NCI-H187 treated with DMSO at 0.1 percent for 48 hours (cell line): ENCODE measurements around the gene OSBPL5.
A peak's percentile ranks its signal among the peaks of the same experiment; 100 is the strongest.

Source experiments
- DNase-seq: peaks from one replicate; lab custom pipeline; 2025; lab: John Stamatoyannopoulos, UW

The OSBPL5 gene

DNA sequence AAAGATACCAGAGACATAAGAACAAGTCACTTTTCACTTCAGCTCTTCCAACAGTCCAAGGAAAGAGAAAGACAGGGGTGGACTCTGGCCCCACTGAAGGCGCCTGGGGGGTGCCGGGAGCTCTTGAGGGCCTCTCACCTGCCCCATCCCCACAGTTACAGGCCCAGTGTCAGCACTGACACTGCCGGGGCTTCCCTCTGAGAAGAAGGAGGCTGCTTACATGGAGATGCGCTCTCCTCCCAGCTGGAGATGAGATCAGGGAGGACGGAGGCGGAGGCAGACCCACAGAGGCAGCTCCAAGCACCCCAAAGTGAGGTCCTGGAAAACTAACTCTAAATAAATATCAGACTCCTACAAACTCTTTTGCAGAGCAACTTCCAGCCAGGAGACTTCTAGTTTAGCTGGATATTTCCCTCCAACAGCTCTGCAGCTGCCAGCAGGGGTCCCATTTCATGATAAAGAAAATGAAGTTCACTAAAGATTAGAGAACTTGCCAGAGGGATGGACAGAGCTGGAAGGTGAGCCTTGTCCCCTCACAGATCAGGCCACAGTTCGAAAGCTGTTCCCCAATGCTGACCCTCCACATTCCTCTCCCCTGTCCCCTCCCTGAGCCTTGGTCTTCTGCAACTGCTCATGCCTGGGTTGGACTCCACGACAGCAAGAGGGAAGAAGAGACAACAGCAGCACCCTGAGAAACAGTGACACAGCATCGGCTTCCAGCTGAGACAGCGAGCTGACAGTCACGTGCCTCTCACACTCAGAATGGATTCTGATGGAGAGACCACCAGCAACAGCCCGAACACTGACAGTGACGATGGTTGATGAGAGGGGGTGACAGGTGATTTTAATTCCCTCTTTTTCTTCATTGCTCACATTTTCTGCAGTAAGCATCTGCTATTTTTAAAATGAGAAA lies 113.7 kb downstream of the OSBPL5 start:
- no peak for DNase-seq

DNA sequence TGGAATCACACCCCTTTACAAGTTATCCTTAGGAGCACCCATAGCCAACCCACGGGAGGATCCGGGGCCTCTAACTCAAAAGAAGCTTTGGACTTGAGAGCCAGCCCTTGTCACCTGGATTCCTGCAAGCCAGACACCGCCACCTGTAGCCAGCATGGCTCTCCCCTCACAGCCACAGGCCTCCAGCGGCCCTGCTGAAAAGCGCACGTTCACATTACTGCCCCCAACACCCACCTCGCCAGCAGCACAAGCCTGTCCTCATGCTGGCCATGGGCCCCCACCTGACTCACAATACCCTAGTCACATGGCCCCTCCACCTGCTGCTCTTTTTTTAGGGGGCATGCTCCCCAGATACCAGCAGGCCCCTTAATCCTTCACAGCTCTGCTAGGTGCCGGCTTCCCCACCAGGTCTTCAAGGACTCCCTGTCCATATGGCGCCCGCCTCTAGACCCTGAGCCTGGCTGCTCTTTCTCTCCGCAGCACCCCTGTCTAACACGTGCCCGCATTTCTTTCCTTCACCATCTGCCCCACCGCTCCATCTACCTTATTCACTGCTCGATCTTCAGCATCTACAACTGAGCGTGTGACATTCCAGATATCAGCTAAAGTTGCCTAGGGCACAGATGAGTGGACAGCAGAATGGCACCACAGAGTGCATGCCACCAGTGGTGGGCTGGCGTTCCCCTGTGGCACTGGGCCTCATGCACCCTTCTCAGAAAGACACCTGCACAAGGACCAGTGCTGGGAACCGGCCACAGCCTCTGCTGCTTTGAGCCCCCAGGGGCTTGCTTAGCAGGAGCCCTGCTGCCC lies 114.5 kb downstream of the OSBPL5 start:
- DNase-seq: no peak

DNA sequence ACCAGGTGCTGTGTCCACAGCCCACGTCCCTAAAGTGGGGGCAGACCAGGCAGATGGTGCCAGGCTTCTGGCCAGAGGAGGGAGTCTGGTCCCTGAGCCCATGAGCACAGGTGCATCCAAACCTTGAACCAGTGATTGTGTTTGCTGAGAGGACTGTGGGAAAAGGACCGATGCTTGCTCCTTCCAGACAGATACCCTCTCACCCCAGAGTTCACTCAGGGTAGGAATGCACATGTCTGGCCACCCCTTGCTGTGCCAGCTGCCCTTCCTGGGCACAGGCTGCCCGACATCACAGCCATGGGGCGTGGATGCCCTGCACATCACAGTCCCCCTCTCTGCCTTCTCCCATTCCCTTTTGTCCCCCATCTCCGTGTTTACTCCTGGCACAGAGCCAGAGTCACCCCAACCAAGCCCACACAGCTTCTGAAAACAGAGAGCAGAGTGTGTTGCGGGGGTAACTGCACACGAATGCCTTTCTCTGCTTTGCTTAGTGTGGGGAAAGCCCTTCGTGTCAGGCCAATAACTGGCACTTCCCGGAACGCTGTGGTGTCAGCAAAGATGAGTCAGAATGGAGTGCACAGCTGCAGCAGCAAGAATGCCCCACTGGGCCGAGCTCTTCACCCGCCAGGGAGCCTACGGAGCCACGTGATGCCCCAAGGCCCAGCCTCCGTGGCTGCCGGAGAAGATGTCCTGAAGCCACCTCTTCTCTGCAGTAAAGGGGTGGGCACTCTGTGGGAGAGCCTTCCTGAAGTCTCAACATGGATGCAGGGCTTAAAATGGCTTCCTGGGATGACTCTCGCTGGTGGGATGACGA lies 115.5 kb downstream of the OSBPL5 start:
- DNase-seq: peak; percentile 52

DNA sequence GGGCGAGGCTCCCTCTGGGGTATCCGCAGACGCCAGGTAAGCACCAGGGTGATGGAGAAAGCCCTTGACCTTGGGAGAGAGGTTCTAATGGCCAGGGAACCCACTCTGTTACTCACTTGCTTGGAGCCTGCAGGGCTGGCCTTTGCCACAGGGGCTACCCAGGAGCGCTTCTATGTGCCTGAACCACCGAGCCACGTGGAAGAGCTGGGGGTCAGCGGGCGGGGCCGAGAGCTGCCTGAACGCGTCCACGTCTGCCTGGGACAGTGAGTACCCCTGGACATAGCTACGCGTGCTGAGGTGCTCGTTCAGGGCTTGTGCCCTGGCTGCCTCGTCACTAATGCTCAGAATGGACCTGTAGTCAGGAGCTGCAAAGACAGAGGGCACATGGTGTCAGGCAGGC lies 117.5 kb downstream of the OSBPL5 start:
- no peak for DNase-seq

DNA sequence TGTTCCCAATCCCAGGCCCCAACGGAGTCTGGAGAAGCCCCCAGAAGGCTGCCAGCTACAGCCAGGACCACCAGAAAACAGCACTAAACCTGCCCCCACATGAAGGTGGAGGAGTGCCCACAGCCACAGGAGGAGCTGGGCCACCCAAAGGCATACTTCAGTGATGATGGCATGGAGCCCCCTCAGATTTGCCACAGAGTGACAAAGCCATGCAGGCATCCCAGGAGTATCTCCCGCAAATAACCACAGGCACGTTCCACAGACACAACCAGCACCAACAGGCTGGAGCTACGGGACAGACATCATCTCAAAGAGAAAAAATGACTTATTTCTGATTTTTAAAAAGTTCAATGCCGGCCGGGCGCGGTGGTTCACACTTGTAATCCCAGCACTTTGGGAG lies 118.5 kb downstream of the OSBPL5 start:
- no peak for DNase-seq

DNA sequence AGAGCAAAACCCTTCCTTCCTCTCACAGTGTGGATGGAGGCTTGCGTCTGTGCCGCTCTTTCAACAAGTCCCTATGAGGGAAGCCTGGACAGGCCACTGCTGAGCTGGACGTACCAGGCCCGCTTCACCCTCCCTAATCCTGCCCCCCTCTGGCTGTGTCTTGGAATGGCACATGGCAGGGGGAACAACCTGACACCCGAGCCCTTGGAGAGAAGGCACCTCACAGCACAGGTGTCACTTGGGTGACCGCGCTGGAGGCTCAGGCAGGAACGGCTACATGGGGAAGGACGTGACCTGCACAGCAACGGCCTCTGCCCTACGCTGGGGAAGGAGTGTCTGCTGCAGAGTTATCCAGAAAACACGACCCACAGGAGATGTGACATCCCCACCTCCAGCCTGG lies 118.9 kb downstream of the OSBPL5 start:
- no peak for DNase-seq

DNA sequence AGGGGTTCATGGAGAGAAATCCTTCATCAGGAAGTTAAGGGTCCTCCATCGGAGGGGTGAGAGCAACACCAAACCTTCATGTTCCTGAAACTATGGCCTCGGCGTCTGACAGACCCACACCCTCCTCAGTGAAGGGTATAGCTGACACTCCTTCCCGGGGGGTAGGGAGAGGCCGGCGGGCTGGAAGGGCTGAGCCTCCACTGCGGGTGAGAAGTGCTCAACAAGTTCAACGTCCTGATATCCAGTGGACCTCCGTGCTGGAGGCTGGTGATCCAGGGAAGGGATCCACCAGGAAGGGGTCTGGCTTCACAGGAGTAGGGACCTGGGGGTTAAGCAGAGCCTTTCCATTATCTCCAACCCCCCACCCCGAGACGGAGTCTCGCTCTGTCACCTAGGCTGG lies 120.2 kb downstream of the OSBPL5 start:
- no peak for DNase-seq

DNA sequence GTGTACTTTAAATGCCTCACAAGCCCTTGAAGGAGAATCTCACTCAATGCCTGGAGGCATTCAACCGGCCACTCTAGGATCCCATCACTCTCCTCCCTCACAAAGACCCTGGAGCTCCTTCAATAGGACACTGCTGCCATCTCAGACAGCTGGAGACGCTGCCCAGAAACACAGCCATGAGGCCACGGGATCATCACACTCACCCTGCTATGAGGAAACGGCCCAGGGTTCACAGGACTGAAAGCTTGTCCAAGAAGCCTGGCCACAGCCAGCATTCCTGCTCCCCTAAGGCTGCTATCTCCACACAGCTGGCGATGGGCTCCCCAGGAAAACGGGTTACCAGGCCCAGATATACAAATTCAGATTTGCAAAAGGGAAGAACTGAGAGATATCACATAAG lies 121.1 kb downstream of the OSBPL5 start:
- no peak for DNase-seq

DNA sequence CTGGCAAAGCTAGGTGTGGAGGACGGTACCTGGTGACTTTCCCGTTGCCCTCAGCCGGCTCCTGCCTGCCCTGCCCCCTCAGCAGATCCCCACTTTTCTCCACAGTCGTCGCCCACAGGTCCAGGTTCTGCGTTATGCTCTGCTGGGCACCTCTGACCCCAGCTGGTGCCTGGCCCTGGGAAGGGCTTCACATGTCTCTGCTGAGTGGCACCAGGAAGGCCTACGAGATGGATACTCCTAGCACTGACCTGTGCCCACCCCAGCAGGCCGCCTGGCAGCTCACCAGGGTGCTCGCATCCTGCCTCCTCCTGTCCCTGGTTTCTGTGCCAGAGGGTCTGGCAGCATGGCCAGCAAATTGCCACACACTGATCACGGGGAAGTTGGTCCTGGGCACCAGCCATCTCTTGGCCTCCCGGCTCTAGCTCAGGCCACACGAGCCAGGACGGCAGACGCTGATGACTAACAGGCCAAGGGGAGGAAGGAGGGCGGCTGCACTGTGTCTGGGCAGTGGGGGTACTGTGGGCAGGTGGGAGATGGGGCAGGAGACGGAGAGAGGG lies 121.7 kb downstream of the OSBPL5 start:
- DNase-seq: no peak

DNA sequence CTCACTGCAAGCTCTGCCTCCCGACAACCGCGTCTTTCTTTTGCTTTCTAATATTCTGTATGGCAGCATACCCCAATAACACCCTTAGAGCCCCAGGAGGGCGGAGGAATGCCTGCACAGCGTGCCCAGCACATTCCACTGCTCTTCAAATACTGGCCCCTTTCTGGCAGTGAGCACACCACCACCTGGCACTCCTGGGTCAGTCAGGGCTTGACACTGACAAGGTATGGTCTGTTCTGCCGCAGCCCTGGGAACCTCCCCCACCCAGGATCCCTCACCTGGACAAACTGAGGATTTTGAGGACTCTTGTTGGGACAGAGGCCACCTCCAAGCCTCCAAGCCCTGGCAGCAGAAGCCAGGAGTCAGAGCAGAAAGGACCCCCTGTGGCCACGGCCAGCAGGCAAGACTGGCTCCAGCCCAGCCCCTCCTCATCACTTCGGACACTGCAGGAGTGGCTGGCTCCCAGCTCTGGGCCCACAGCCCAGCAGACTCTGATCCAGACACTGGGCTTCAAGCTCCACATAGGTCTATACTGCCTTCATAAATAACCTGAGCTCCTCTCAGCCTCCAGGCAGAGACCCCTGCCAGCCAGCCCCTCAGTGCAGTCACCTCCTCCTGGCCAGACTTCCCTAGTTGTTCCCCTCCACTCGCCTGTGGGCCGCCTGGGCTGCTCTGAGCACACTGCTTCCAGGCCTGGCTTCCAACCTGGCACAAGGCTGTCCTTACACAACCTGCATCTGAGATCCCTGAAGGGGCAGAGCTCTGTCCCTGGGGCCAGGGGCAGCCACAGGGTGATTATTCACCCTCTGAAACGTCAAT lies 122.4 kb downstream of the OSBPL5 start:
- DNase-seq: no peak

DNA sequence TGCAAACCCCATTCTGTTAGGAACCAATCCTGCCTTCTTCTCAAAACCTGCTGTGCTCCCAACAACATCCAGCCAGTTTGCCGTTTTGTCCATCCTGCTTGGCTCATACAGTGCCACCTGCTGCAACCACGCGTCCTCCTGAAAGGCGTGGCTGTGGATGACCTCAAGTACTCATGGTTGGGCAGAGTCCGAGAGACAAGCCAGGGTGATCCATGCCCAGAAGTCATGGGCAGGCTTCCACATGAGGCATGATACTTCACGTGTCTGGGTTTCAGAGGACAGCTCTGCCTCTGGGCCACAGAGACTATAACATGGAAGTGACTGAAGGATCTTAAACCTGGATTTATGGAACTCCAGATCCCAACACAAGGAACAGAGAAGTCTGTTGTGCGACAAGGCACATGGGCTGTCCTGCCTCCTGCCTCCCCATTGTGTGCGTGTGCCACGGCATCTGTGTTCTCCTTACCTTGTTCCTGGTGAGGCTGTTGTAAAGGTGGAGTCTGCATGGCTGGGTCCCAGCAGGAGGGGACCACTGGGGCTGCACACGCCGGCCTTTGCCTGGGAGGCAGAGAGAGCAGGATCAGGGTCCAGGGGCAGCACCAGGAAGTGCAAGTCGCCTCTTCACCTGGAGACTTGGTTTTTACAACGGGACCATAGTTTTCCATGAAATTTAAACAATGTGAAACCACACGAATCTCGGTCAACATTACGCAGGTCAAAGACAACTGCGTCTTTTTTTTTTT lies 123.2 kb downstream of the OSBPL5 start:
- DNase-seq: no peak

DNA sequence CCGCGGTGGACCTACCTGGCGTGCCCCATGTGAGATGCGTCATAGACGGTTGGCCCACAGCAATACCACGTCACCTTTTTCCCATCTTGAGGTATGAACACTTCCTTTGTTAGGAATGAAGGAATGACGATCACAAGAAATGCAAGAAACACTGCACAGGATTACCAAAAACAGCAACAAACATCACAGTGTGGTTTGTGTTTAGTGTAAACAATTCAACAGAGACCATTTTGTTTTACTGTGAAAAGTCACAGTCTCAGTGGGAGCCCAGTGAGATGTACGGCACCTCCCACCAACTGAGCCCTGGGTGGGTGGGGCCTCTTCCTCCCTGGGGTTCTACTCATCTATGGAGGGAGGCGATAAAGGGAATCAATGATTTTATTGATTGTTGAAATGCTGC lies 124.2 kb downstream of the OSBPL5 start:
- no peak for DNase-seq

DNA sequence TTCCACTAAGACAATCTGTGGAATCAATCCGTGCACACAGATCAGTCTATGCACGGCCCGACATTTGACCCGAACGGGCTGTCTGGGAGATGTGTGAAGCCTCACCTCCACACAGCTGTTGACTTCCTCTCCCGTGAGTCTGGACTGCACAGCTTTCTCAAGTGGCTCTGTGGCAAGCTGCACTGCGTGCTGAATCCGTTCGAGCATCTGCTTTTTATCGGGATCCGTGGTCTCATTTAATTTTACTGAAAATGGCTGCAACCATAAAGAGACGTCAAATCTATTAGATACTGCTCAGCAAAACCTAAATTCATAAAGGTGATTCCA lies 127.2 kb downstream of the OSBPL5 start:
- DNase-seq: no peak
